ENCODE measurements around the gene SLC16A3.

DNA sequence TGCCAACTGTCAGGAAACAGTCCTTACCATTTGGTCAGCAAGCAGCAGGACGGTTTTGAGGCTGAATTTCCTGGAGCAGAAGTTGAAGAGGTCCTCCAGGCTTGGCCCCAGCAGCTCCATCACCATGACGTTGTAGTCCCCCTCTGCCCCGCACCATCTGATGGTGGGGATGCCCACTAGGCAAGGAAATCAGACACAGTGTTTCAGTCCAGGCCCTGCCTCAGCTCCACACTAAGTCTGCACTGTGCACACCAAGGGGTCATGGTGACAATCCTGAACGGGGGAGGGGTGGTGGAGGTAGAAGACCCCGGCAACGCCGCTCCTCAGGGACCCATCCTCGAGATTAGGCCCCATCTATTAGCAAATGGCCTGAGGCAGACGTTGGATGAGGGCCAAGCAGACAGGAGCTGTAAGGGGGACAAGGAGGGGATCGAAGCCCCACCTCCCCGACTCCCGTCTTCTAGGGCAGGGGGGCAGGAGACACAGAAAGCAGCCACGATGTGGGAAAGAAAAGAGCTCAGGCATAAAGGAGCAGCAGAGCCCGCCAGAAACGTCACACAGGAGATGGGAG is 26.6 kb downstream of the SLC16A3 start:
- TF ChIP-seq, protein P1, sequence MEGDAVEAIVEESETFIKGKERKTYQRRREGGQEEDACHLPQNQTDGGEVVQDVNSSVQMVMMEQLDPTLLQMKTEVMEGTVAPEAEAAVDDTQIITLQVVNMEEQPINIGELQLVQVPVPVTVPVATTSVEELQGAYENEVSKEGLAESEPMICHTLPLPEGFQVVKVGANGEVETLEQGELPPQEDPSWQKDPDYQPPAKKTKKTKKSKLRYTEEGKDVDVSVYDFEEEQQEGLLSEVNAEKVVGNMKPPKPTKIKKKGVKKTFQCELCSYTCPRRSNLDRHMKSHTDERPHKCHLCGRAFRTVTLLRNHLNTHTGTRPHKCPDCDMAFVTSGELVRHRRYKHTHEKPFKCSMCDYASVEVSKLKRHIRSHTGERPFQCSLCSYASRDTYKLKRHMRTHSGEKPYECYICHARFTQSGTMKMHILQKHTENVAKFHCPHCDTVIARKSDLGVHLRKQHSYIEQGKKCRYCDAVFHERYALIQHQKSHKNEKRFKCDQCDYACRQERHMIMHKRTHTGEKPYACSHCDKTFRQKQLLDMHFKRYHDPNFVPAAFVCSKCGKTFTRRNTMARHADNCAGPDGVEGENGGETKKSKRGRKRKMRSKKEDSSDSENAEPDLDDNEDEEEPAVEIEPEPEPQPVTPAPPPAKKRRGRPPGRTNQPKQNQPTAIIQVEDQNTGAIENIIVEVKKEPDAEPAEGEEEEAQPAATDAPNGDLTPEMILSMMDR (IDR thresholded peaks at IDR 0.05) = no peak
- TF ChIP-seq ZFX (IDR thresholded peaks at IDR 0.05; ENCODE audit: borderline replicate concordance) = no peak
